ENCODE data around the gene DIP2C.

DNA sequence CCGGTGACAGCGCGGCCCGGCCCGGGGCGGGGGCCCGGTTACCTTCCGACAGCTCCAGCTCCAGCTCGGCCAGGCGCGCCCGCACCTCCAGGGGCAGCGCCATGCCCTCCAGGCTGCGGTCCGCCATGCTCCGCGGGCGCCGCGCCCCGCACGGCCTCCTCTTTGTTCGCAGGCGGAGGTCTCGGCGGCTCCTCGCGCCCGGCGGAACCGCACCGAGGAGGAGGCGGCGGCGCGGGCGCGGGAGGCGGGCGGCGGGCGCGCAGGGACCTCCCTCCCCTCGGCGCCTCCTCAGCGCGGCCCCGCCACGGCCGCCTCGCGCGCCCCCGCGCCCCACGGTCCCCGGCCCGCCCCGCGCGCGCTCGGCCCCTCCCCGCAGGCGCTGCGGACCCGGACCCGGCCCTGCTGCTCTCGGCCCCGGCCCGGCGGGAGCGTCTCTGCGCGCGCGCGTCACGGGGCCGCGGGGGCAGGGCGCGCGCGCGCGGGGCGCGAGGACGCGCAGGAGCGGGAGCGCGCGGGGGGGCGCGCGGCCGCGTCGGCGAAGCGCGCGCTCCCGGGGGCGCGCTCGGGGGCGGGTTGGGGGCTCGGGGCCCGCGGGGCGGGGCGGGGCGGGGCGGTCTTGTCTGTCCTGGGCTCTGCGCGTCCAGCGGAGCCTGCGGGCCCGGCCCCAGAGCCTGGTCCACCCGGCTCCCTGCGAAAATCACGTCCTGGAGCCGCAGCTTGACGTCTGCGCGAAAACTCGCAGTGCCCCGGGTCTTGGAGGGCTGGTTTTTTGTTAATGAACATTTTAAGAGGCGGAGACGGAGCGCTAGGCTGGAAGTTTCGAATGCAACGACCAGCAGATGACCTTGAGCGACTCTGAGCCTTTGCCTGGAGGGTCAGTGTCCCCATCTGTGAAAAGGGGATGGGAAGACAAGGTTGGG lies at the start of gene DIP2C:
- TF ChIP-seq POLR2A (IDR thresholded peaks at IDR 0.05), result peak in 2 of 4 donors; percentile 37 to 39
- TF ChIP-seq, protein P1, sequence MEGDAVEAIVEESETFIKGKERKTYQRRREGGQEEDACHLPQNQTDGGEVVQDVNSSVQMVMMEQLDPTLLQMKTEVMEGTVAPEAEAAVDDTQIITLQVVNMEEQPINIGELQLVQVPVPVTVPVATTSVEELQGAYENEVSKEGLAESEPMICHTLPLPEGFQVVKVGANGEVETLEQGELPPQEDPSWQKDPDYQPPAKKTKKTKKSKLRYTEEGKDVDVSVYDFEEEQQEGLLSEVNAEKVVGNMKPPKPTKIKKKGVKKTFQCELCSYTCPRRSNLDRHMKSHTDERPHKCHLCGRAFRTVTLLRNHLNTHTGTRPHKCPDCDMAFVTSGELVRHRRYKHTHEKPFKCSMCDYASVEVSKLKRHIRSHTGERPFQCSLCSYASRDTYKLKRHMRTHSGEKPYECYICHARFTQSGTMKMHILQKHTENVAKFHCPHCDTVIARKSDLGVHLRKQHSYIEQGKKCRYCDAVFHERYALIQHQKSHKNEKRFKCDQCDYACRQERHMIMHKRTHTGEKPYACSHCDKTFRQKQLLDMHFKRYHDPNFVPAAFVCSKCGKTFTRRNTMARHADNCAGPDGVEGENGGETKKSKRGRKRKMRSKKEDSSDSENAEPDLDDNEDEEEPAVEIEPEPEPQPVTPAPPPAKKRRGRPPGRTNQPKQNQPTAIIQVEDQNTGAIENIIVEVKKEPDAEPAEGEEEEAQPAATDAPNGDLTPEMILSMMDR (IDR thresholded peaks at IDR 0.05), result no peak
